Glutamatergic neuron (in vitro differentiated cells): ENCODE measurements around the gene NUBP1. TPM values are rescaled to one million over a fixed set of nuclear protein-coding genes. Genes with fewer than 3 reads are reported as not detected.

Source experiments
- DNase-seq: peaks from one replicate; pipeline ENCODE4 v3.0.0; 2022
- H3K27ac Mint-ChIP-seq: one replicate; pipeline ENCODE4 v1.8.0; 2020; ENCODE audit warnings: mild to moderate bottlenecking, mixed read lengths, inconsistent platforms; ENCODE audit not compliant: unreplicated experiment
- H3K27me3 Mint-ChIP-seq: one replicate; pipeline ENCODE4 v1.8.0; 2020; ENCODE audit warnings: mild to moderate bottlenecking, moderate library complexity, mixed read lengths, inconsistent platforms; ENCODE audit not compliant: unreplicated experiment
- H3K36me3 Mint-ChIP-seq: one replicate; pipeline ENCODE4 v1.8.0; 2020; ENCODE audit warnings: mild to moderate bottlenecking, mixed read lengths, inconsistent platforms; ENCODE audit not compliant: unreplicated experiment
- H3K4me1 Mint-ChIP-seq: one replicate; pipeline ENCODE4 v1.8.0; 2020; ENCODE audit warnings: mild to moderate bottlenecking, low read depth, mixed read lengths, inconsistent platforms; ENCODE audit not compliant: unreplicated experiment
- H3K4me3 Mint-ChIP-seq: one replicate; pipeline ENCODE4 v1.8.0; 2020; ENCODE audit warnings: mild to moderate bottlenecking, mixed read lengths, inconsistent platforms; ENCODE audit not compliant: unreplicated experiment
- H3K9me3 Mint-ChIP-seq: one replicate; pipeline ENCODE4 v1.8.0; 2020; ENCODE audit warnings: mild to moderate bottlenecking, moderate library complexity, mixed read lengths, inconsistent platforms; ENCODE audit not compliant: unreplicated experiment
- CTCF ChIP-seq: fragments of 200-600 bp; sonication (generic); IDR thresholded peaks from one replicate; pipeline ENCODE4 v1.5.0; 2021; ENCODE audit not compliant: partially characterized antibody, unreplicated experiment
- total RNA-seq: library from RNA; stranded (reverse); fragmentation: NEBNext Ultra II Directional; extraction: Animal tissue kit (Norgen Biotek cat#: 25700); gene quantifications from one replicate; pipeline ENCODE4 v1.2.1, GENCODE V29; 2021; ENCODE audit not compliant: unreplicated experiment

Gene NUBP1
- total RNA-seq, 1 donor from 2014 or later: 23.2 TPM

- Mint-ChIP-seq H3K4me3 (no peak overlapping the region), H3K4me1 (no peaks in the 10 kb centered on the region), H3K36me3 (peaks cover 5% of the 10 kb centered on the region), H3K9me3 (no peaks in the 10 kb centered on the region), H3K27me3 (no peaks in the 10 kb centered on the region), H3K27ac (no peak overlapping the region)
- TF ChIP-seq CTCF: no peak
- no peak for DNase-seq
Measured at GRCh38 chr16:10812312-10813098, 68.9 kb downstream of the NUBP1 start.

- no peaks in the 10 kb centered on the region for H3K4me1 Mint-ChIP-seq
- H3K27ac Mint-ChIP-seq: no peak overlapping the region
- DNase-seq: no peak
- H3K27me3 Mint-ChIP-seq: no peaks in the 10 kb centered on the region
- no peak overlapping the region for H3K4me3 Mint-ChIP-seq
- no peak for TF ChIP-seq CTCF
- H3K36me3 Mint-ChIP-seq: peaks cover 5% of the 10 kb centered on the region
- no peaks in the 10 kb centered on the region for H3K9me3 Mint-ChIP-seq
Measured at GRCh38 chr16:10813099-10813455, 69.4 kb downstream of the NUBP1 start.

GRCh38 chr16:10817514-10817913 is 73.9 kb downstream of the NUBP1 start:
- TF ChIP-seq CTCF: no peak
- Mint-ChIP-seq H3K4me1 (no peaks in the 10 kb centered on the region), H3K36me3 (no peaks in the 10 kb centered on the region), H3K27me3 (no peaks in the 10 kb centered on the region), H3K9me3 (no peaks in the 10 kb centered on the region), H3K4me3 (peak overlapping the region; percentile 74), H3K27ac (no peak overlapping the region)
- DNase-seq: no peak

GRCh38 chr16:10817963-10818941 is 74.6 kb downstream of the NUBP1 start, which contains the start of gene TVP23A:
Gene TVP23A (minus strand): TSS chr16:10818794. CDS start chr16:10818493, 301 bp downstream.
- H3K36me3 Mint-ChIP-seq: no peaks in the 10 kb centered on the region
- H3K4me3 Mint-ChIP-seq: peak within 1 kb of the TSS; percentile 81
- H3K9me3 Mint-ChIP-seq: no peaks in the 10 kb centered on the region
- no peak for TF ChIP-seq CTCF
- H3K27me3 Mint-ChIP-seq: no peaks in the 10 kb centered on the region
- DNase-seq: peak; percentile 67
- peak within 1 kb of the TSS; percentile 48 for H3K27ac Mint-ChIP-seq
- H3K4me1 Mint-ChIP-seq: no peaks in the 10 kb centered on the region

Other genes starting within 250 kb of the NUBP1 start
- 27.8 TPM for gene EMP2, start 163.2 kb upstream of the NUBP1 start, total RNA-seq
- gene TEKT5, start 48.9 kb upstream of the NUBP1 start, total RNA-seq: not detected
- 8.4 TPM for gene TVP23A, start 75.0 kb downstream of the NUBP1 start, total RNA-seq
- gene CIITA, start 133.4 kb downstream of the NUBP1 start, total RNA-seq: 0.69 TPM
- gene DEXI, start 198.6 kb downstream of the NUBP1 start, total RNA-seq: 37.3 TPM
- 43.0 TPM for gene CLEC16A, start 200.7 kb downstream of the NUBP1 start, total RNA-seq